AG08396 (cell line): ENCODE results near the gene MCTP2.
"Not testable (repeated sequence)": the region's sequence is repeated elsewhere in the genome, so short reads cannot be mapped to it uniquely, and the experiment has no call there.

Source experiments
- DNase-seq: peaks from one replicate; pipeline ENCODE4 v3.0.0; 2012; ENCODE audit warnings: low spot score, mixed read lengths

Gene MCTP2

GRCh38 chr15:94236608-94237007, 5.2 kb downstream of the MCTP2 start:
- no peak for DNase-seq

GRCh38 chr15:94237903-94238302, 6.5 kb downstream of the MCTP2 start:
- DNase-seq = no peak

- no peak for DNase-seq
Observed at GRCh38 chr15:94238539-94239118, 7.3 kb downstream of the MCTP2 start.

GRCh38 chr15:94239474-94239873, 8.1 kb downstream of the MCTP2 start:
- no peak for DNase-seq

- DNase-seq = no peak
Observed at GRCh38 chr15:94240480-94240879, 9.1 kb downstream of the MCTP2 start.

GRCh38 chr15:94242257-94242656, 10.9 kb downstream of the MCTP2 start:
- no peak for DNase-seq

GRCh38 chr15:94243003-94243402, 11.6 kb downstream of the MCTP2 start:
- not testable (repeated sequence) for DNase-seq

GRCh38 chr15:94243418-94243817, 12.1 kb downstream of the MCTP2 start:
- no peak for DNase-seq

- no peak for DNase-seq
Observed at GRCh38 chr15:94246016-94246415, 14.7 kb downstream of the MCTP2 start.

GRCh38 chr15:94247789-94248638, 16.7 kb downstream of the MCTP2 start:
- DNase-seq = no peak

GRCh38 chr15:94250801-94251200, 19.4 kb downstream of the MCTP2 start:
- DNase-seq = no peak

- DNase-seq = no peak
Observed at GRCh38 chr15:94252223-94252766, 20.9 kb downstream of the MCTP2 start.

- DNase-seq = no peak
Observed at GRCh38 chr15:94252906-94253491, 21.6 kb downstream of the MCTP2 start.

- no peak for DNase-seq
Observed at GRCh38 chr15:94253742-94254141, 22.4 kb downstream of the MCTP2 start.

GRCh38 chr15:94255540-94255939, 24.2 kb downstream of the MCTP2 start:
- DNase-seq = no peak

- no peak for DNase-seq
Observed at GRCh38 chr15:94256511-94256910, 25.1 kb downstream of the MCTP2 start.

- DNase-seq = not testable (repeated sequence)
Observed at GRCh38 chr15:94257776-94258175, 26.4 kb downstream of the MCTP2 start.

GRCh38 chr15:94258246-94258645, 26.9 kb downstream of the MCTP2 start:
- no peak for DNase-seq

GRCh38 chr15:94259121-94259751, 27.9 kb downstream of the MCTP2 start:
- DNase-seq = no peak

- no peak for DNase-seq
Observed at GRCh38 chr15:94259863-94260262, 28.5 kb downstream of the MCTP2 start.

- no peak for DNase-seq
Observed at GRCh38 chr15:94262201-94262600, 30.8 kb downstream of the MCTP2 start.
